ENCODE results near the gene MANF.

DNA sequence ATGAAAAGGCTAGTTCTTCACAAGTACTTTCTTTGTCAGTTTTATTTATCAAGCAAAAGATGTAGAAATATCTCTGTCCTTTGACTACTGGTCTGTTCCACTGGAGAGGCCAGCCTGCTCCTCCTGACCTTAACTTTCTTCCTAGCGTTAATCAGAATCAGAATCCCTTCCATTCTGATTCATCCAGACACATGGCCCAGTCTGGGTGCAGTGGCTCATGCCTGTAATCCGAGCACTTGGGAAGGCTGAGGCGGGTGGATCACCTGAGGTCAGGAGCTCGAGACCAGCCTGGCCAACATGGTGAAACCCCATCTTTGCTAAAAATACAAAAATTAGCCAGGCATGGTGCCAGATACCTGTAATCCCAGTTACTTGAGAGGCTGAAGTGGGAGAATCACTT, 32.0 kb upstream of the MANF start:
- TF ChIP-seq POLR2AphosphoS5 (IDR thresholded peaks at IDR 0.05; ENCODE audit: low read depth): no peak
- TF ChIP-seq, protein P1, sequence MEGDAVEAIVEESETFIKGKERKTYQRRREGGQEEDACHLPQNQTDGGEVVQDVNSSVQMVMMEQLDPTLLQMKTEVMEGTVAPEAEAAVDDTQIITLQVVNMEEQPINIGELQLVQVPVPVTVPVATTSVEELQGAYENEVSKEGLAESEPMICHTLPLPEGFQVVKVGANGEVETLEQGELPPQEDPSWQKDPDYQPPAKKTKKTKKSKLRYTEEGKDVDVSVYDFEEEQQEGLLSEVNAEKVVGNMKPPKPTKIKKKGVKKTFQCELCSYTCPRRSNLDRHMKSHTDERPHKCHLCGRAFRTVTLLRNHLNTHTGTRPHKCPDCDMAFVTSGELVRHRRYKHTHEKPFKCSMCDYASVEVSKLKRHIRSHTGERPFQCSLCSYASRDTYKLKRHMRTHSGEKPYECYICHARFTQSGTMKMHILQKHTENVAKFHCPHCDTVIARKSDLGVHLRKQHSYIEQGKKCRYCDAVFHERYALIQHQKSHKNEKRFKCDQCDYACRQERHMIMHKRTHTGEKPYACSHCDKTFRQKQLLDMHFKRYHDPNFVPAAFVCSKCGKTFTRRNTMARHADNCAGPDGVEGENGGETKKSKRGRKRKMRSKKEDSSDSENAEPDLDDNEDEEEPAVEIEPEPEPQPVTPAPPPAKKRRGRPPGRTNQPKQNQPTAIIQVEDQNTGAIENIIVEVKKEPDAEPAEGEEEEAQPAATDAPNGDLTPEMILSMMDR (conservative IDR thresholded peaks at IDR 0.05; ENCODE audit: low read depth in 2 of 2): no peak
- TF ChIP-seq, protein P2, sequence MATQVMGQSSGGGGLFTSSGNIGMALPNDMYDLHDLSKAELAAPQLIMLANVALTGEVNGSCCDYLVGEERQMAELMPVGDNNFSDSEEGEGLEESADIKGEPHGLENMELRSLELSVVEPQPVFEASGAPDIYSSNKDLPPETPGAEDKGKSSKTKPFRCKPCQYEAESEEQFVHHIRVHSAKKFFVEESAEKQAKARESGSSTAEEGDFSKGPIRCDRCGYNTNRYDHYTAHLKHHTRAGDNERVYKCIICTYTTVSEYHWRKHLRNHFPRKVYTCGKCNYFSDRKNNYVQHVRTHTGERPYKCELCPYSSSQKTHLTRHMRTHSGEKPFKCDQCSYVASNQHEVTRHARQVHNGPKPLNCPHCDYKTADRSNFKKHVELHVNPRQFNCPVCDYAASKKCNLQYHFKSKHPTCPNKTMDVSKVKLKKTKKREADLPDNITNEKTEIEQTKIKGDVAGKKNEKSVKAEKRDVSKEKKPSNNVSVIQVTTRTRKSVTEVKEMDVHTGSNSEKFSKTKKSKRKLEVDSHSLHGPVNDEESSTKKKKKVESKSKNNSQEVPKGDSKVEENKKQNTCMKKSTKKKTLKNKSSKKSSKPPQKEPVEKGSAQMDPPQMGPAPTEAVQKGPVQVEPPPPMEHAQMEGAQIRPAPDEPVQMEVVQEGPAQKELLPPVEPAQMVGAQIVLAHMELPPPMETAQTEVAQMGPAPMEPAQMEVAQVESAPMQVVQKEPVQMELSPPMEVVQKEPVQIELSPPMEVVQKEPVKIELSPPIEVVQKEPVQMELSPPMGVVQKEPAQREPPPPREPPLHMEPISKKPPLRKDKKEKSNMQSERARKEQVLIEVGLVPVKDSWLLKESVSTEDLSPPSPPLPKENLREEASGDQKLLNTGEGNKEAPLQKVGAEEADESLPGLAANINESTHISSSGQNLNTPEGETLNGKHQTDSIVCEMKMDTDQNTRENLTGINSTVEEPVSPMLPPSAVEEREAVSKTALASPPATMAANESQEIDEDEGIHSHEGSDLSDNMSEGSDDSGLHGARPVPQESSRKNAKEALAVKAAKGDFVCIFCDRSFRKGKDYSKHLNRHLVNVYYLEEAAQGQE (IDR thresholded peaks at IDR 0.05; ENCODE audit: unreplicated experiment): no peak
- TF ChIP-seq JUNB (IDR thresholded peaks at IDR 0.05; ENCODE audit: unreplicated experiment): no peak
- no peak for TF ChIP-seq EZH2 (IDR thresholded peaks at IDR 0.05; ENCODE audit: low read depth, unreplicated experiment)
- no peak for TF ChIP-seq CREB1 (CRISPR knock-in tag; IDR thresholded peaks at IDR 0.05; ENCODE audit: low read depth)
- TF ChIP-seq NANOG (IDR thresholded peaks at IDR 0.05; ENCODE audit: borderline replicate concordance): no peak

Data from GM23338 (cell line).